KMS-11 (cell line): ENCODE data around the gene AHSA1.

Experiments used
- H2AFZ ChIP-seq: fragments of 200-600 bp; sonication (generic); 2 replicates; pipeline ENCODE4 v1.6.1; 2016; ENCODE audit warnings: antibody characterized with exemption, mixed run types, low read depth
- H3K27ac ChIP-seq: fragments of 200-600 bp; sonication (generic); 2 replicates; pipeline ENCODE4 v1.6.1; 2016; ENCODE audit warnings: mild to moderate bottlenecking, mixed run types
- H3K27me3 ChIP-seq: fragments of 200-600 bp; sonication (generic); 2 replicates; pipeline ENCODE4 v1.6.1; 2017; ENCODE audit warnings: mild to moderate bottlenecking, low read depth, mixed run types, moderate library complexity; ENCODE audit not compliant: insufficient read depth
- H3K36me3 ChIP-seq: fragments of 200-600 bp; sonication (generic); 2 replicates; pipeline ENCODE4 v1.6.1; 2017; ENCODE audit warnings: mild to moderate bottlenecking, mixed run types; ENCODE audit not compliant: insufficient read depth
- H3K4me1 ChIP-seq: fragments of 200-600 bp; sonication (generic); 2 replicates; pipeline ENCODE4 v1.6.1; 2016; ENCODE audit warnings: mild to moderate bottlenecking, low read depth, mixed run types; ENCODE audit not compliant: poor library complexity, severe bottlenecking
- H3K4me2 ChIP-seq: fragments of 200-600 bp; sonication (generic); 2 replicates; pipeline ENCODE4 v1.7.0; 2016; ENCODE audit warnings: mild to moderate bottlenecking, mixed run types
- H3K4me3 ChIP-seq: fragments of 200-600 bp; sonication (generic); IDR thresholded peaks from 2 replicates; pipeline ENCODE4 v1.6.1; 2017; ENCODE audit warnings: low read depth, low read length, mixed read lengths; ENCODE audit not compliant: insufficient read depth
- H3K79me2 ChIP-seq: fragments of 200-600 bp; sonication (generic); 2 replicates; pipeline ENCODE4 v1.6.1; 2016; ENCODE audit warnings: low read depth, mixed run types; ENCODE audit not compliant: insufficient read depth
- H3K9ac ChIP-seq: fragments of 200-600 bp; sonication (generic); 2 replicates; pipeline ENCODE4 v1.6.1; 2016; ENCODE audit warnings: mild to moderate bottlenecking, mixed run types
- H4K20me1 ChIP-seq: fragments of 200-600 bp; sonication (generic); 2 replicates; pipeline ENCODE4 v1.6.1; 2016; ENCODE audit warnings: mild to moderate bottlenecking, mixed run types; ENCODE audit not compliant: insufficient read depth
- CTCF ChIP-seq: fragments of 200-600 bp; sonication (generic); conservative IDR thresholded peaks from 2 replicates; pipeline ENCODE4 v1.6.1; 2017; ENCODE audit warnings: low read depth, mild to moderate bottlenecking, antibody characterized with exemption, low read length, moderate library complexity, mixed read lengths

The AHSA1 gene

GRCh38 chr14:77478796-77479195, 20.9 kb downstream of the AHSA1 start:
- Histone ChIP-seq H4K20me1 (no peaks in the 10 kb centered on the region), H3K27ac (no peak overlapping the region), H3K79me2 (no peaks in the 10 kb centered on the region), H3K9ac (no peak overlapping the region), H3K4me3 (no peak overlapping the region), H3K4me2 (no peak overlapping the region), H3K4me1 (no peaks in the 10 kb centered on the region), H3K27me3 (no peaks in the 10 kb centered on the region), H2AFZ (no peak overlapping the region), H3K36me3 (no peaks in the 10 kb centered on the region)
- TF ChIP-seq CTCF, result no peak

DNA sequence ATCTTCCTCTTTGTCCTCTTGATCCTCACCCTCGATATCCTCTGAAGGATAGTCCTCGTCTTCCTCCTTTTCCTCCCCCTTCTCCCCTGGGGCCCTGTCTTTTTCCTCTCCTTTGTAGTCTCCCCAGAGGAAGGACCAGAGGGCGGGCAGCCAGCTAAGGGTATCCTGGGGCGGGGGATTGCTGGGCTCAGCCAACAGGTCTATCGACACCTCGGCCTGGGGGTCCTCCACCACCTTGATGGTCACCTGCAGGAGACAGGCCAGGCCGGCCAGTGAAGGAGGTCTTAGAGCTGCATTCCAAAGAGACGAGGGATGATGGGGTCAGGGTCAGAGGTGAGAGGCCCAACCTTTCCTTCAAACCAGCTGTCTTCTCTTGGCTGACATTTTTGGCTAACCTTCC, 24.5 kb downstream of the AHSA1 start:
- Histone ChIP-seq H3K27ac (no peak overlapping the region), H2AFZ (no peak overlapping the region), H4K20me1 (no peaks in the 10 kb centered on the region), H3K36me3 (no peaks in the 10 kb centered on the region), H3K4me3 (no peak overlapping the region), H3K27me3 (no peaks in the 10 kb centered on the region), H3K79me2 (no peaks in the 10 kb centered on the region), H3K4me2 (no peak overlapping the region), H3K4me1 (no peaks in the 10 kb centered on the region), H3K9ac (no peak overlapping the region)
- no peak for TF ChIP-seq CTCF

- H3K4me3 ChIP-seq, result no peak overlapping the region
- no peaks in the 10 kb centered on the region for H3K4me1 ChIP-seq
- H4K20me1 ChIP-seq, result no peaks in the 10 kb centered on the region
- no peak overlapping the region for H3K27ac ChIP-seq
- no peaks in the 10 kb centered on the region for H3K79me2 ChIP-seq
- TF ChIP-seq CTCF, result no peak
- H3K9ac ChIP-seq, result no peak overlapping the region
- H3K4me2 ChIP-seq, result no peak overlapping the region
- H2AFZ ChIP-seq, result no peak overlapping the region
- no peaks in the 10 kb centered on the region for H3K36me3 ChIP-seq
- no peaks in the 10 kb centered on the region for H3K27me3 ChIP-seq
Observed at GRCh38 chr14:77485256-77485655, 27.4 kb downstream of the AHSA1 start.

DNA sequence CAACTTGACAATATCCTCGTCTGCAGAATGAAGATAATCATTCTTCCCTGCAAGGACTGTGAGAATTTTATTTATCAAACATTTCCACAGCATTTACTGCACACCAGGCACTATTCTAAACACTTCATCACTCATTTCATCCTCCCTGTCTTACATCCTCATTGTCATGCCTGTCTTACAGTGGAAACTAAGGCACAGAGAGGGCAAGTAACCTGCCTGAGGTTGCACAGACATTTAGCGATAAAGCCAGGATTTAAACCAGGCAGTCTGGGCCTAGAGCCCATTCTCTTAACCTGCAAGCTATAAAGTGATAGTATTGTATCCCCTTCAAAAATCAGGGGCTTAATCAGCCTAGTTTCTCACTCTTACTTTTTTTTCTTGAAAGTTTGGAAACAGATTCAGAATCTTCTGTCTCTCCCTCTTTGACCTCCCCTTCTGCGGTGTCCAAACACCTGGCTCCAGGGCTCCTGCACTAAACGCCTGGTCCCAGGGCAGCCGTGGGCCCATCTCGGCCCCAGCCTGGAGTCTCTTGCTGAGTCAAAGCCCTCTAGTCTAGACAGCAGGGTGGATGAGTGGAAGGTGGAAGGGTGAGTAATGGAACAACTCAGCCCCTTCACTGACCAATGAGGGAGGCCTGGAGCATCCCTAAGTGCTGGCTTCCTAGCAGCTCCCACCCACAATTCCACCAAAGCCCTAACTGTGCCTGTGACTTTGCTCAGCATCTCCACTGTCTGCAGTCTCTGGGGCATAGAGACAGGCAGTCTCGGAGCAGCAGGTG, 28.2 kb downstream of the AHSA1 start:
- no peak overlapping the region for H3K4me3 ChIP-seq
- no peak overlapping the region for H2AFZ ChIP-seq
- no peaks in the 10 kb centered on the region for H3K27me3 ChIP-seq
- no peaks in the 10 kb centered on the region for H4K20me1 ChIP-seq
- H3K27ac ChIP-seq, result no peak overlapping the region
- no peak for TF ChIP-seq CTCF
- H3K4me2 ChIP-seq, result no peak overlapping the region
- no peaks in the 10 kb centered on the region for H3K4me1 ChIP-seq
- H3K9ac ChIP-seq, result no peak overlapping the region
- no peaks in the 10 kb centered on the region for H3K36me3 ChIP-seq
- no peaks in the 10 kb centered on the region for H3K79me2 ChIP-seq
